ENCODE measurements around the gene TRH.
"Not testable (repeated sequence)": the region's sequence is repeated elsewhere in the genome, so short reads cannot be mapped to it uniquely, and the experiment has no call there.

DNA sequence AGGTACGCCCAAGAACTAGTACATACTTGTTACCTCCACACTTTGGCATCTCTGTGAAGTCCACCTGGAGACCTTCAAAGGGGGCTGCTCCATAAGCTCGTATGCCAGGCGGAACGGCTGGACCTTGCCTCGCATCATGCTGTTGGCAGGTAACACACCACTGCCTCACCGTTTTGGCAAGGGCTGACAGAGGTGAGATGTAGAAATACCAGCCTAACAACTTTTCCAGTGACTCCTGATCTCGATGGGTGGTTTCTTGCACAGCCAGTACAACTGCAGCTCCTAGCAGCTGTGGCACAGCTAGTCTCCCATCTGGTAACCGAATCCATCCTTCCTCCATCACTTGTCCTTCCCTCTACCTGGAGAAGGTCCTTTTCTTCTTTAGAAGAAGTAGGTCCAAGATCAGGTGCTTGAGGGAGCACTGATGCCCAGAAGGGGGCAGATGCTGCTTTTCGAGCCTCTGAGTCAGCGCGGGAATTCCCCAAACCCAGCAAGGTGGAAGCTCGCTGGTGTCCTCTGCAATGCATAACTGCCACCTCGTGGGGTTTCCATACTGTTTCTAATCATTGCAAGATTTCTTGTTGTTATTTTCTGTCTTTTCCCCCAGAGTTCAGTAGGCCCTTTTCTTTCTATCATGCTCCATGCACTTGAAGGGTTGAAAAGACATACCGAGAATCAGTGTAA lies 51.8 kb downstream of the TRH start:
- TF ChIP-seq, protein P1, sequence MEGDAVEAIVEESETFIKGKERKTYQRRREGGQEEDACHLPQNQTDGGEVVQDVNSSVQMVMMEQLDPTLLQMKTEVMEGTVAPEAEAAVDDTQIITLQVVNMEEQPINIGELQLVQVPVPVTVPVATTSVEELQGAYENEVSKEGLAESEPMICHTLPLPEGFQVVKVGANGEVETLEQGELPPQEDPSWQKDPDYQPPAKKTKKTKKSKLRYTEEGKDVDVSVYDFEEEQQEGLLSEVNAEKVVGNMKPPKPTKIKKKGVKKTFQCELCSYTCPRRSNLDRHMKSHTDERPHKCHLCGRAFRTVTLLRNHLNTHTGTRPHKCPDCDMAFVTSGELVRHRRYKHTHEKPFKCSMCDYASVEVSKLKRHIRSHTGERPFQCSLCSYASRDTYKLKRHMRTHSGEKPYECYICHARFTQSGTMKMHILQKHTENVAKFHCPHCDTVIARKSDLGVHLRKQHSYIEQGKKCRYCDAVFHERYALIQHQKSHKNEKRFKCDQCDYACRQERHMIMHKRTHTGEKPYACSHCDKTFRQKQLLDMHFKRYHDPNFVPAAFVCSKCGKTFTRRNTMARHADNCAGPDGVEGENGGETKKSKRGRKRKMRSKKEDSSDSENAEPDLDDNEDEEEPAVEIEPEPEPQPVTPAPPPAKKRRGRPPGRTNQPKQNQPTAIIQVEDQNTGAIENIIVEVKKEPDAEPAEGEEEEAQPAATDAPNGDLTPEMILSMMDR (IDR thresholded peaks at IDR 0.05) = not testable (repeated sequence)
- not testable (repeated sequence) for TF ChIP-seq POLR2A, EP300 (IDR thresholded peaks at IDR 0.05)

Measured in ovary (tissue), 3 donors.